Glomerular endothelial cell (primary cell): Measurements from ENCODE around the gene RAB23. TPM values are rescaled to one million over a fixed set of nuclear protein-coding genes. Genes with fewer than 3 reads are reported as not detected.
"Not testable (repeated sequence)": the region's sequence is repeated elsewhere in the genome, so short reads cannot be mapped to it uniquely, and the experiment has no call there.

Experiments used
- DNase-seq: peaks from one replicate; pipeline ENCODE4 v3.0.0-alpha.2; 2011; ENCODE audit warnings: low read depth, low spot score; ENCODE audit errors: extremely low read depth
- total RNA-seq: library from RNA; depleted of rRNA; stranded (reverse); fragments of >200 nt; gene quantifications from 2 replicates; pipeline ENCODE4 v1.2.3, GENCODE V29; 2015

Gene RAB23
- total RNA-seq, 1 donor from 2014 or later = 9.4 TPM

GRCh38 chr6:57243954-57244353 lies 21.8 kb upstream of the RAB23 start:
- DNase-seq = no peak

- not testable (repeated sequence) for DNase-seq
Observed at GRCh38 chr6:57243526-57243925, 21.4 kb upstream of the RAB23 start.

- peak; percentile 63 for DNase-seq
Observed at GRCh38 chr6:57242505-57242904, 20.4 kb upstream of the RAB23 start.

GRCh38 chr6:57226221-57226620 lies 4.1 kb upstream of the RAB23 start:
- no peak for DNase-seq

- no peak for DNase-seq
Observed at GRCh38 chr6:57224769-57225515, 2.8 kb upstream of the RAB23 start.

- no peak for DNase-seq
Observed at GRCh38 chr6:57222743-57223077, 603 bp upstream of the RAB23 start.

- DNase-seq = no peak
Observed at GRCh38 chr6:57221191-57221935, 744 bp downstream of the RAB23 start.

GRCh38 chr6:57220083-57220703 lies 1.9 kb downstream of the RAB23 start:
- no peak for DNase-seq

- DNase-seq = no peak
Observed at GRCh38 chr6:57217270-57217669, 4.8 kb downstream of the RAB23 start.

- DNase-seq = no peak
Observed at GRCh38 chr6:57216235-57217101, 5.6 kb downstream of the RAB23 start.

- no peak for DNase-seq
Observed at GRCh38 chr6:57215260-57215659, 6.8 kb downstream of the RAB23 start.

- no peak for DNase-seq
Observed at GRCh38 chr6:57210060-57210459, 12.0 kb downstream of the RAB23 start.

- no peak for DNase-seq
Observed at GRCh38 chr6:57209030-57209429, 13.1 kb downstream of the RAB23 start.

- no peak for DNase-seq
Observed at GRCh38 chr6:57207872-57208271, 14.2 kb downstream of the RAB23 start.

- DNase-seq = no peak
Observed at GRCh38 chr6:57207141-57207540, 15.0 kb downstream of the RAB23 start.

- no peak for DNase-seq
Observed at GRCh38 chr6:57205550-57206328, 16.4 kb downstream of the RAB23 start.

GRCh38 chr6:57201718-57202117 lies 20.4 kb downstream of the RAB23 start:
- DNase-seq = no peak

GRCh38 chr6:57198926-57199636 lies 23.0 kb downstream of the RAB23 start:
- no peak for DNase-seq

GRCh38 chr6:57195457-57195856 lies 26.6 kb downstream of the RAB23 start:
- DNase-seq = no peak

GRCh38 chr6:57193177-57193576 lies 28.9 kb downstream of the RAB23 start:
- no peak for DNase-seq
